Erythroblast (primary cell): ENCODE data around the gene MTR.

ENCODE experiments used
- GATA1 ChIP-seq: IDR thresholded peaks from 2 replicates; pipeline ENCODE4 v1.6.1; 2011; ENCODE audit warnings: low read depth, mild to moderate bottlenecking, control low read depth, low read length, moderate library complexity
- POLR2A ChIP-seq: IDR thresholded peaks from 2 replicates; pipeline ENCODE4 v1.6.1; 2011; ENCODE audit warnings: mild to moderate bottlenecking, low read length

DNA sequence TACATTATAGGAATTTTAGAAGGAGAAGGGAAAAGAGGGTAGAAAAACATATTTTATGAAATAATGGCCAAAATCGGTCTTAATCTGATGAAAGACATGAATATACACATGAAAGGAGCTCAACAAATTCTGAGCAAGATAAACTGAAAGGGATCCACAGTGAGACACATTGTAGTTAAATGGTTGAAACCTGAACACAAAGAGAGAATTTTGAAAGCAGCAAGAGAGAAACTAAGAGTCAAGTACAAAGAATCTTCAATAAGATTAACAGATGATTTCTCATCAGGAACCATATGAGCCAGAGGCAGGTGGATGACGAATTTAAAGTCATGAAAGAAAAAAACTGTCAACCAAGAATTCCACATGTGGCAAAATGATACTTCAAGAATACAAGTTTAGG, 15.8 kb upstream of the MTR start:
- TF ChIP-seq POLR2A (no peak), GATA1 (no peak)
